ENCODE data around the gene PBX3. TPM values are rescaled to one million over a fixed set of nuclear protein-coding genes. Genes with fewer than 3 reads are reported as not detected.

The PBX3 gene
- total and polyA plus RNA-seq, 12 donors: 14.5 to 79.6 (median 56.3) TPM

DNA sequence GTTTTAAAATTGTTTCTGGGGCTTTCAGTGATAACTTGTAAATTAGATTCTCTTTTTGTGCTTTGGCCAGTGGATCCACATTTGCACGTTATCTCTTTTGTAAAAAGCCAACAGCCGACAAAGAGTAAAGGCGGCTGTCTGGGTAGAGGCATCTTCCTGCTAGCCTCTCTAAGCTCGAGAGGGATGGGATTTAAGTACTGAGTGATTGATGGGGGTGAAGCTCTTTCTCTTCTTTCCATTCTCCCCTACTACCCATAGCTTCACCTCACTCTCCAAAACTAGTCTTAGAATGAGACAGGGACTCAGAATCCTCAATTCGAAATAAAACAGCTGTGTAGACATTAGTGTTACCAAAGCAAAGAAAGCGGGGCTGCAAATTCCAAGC, 3.4 kb downstream of the PBX3 start:
- ATAC-seq: no peak
- intact Hi-C loops (cut with DNase I): loop anchor here in 5 of 10 donors (2.0 to 10.0 kb wide), 5 partner anchors 64 to 134 kb away; no protein-coding TSS in a partner anchor
- H3K4me1 ChIP-seq: peaks cover 8 to 64% (median 49%) of the 10 kb centered on the region in 9 donors
- DNase-seq: no peak
- no peaks in the 10 kb centered on the region for H3K27me3 ChIP-seq
- H3K9me3 ChIP-seq: no peaks in the 10 kb centered on the region
- peak overlapping the region in 7 of 10 donors; percentile 29 to 94 (median 90) for H3K4me3 ChIP-seq
- peaks cover 0 to 7% (median 0%) of the 10 kb centered on the region in 9 donors for H3K36me3 ChIP-seq
- 57 to 62% methylated on average over 6 of the region's 6 CpGs for WGBS, 2 donors
- peak overlapping the region in 9 of 10 donors; percentile 6 to 91 (median 40) for H3K27ac ChIP-seq
- TF ChIP-seq, protein P1, sequence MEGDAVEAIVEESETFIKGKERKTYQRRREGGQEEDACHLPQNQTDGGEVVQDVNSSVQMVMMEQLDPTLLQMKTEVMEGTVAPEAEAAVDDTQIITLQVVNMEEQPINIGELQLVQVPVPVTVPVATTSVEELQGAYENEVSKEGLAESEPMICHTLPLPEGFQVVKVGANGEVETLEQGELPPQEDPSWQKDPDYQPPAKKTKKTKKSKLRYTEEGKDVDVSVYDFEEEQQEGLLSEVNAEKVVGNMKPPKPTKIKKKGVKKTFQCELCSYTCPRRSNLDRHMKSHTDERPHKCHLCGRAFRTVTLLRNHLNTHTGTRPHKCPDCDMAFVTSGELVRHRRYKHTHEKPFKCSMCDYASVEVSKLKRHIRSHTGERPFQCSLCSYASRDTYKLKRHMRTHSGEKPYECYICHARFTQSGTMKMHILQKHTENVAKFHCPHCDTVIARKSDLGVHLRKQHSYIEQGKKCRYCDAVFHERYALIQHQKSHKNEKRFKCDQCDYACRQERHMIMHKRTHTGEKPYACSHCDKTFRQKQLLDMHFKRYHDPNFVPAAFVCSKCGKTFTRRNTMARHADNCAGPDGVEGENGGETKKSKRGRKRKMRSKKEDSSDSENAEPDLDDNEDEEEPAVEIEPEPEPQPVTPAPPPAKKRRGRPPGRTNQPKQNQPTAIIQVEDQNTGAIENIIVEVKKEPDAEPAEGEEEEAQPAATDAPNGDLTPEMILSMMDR (IDR thresholded peaks at IDR 0.05): no peak

DNA sequence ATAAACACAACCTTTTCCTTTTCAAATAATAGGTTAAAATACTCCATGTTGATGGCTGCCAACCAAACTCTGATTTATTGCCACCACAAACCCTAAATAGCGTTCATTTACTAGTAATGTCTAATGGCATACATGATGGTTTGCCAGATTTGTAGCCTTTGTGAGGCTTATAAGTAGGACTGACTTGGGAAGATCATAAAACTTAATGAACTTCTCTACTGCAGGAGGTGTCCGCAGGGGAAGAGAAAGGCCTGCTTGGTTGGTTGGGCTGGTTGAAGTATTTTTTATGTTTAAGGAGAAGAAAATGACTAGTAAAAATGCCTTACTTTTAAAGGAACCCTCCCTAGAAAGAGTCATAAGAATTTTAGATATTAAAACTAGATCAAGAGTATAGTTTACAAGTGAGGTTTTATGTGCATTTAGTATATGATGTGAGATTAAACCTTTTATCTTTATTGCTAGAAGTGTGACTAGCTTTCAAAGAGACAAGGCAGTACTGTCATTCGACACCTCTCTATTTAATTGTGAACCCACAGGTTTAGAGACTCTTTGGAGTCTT, 5.0 kb downstream of the PBX3 start:
- ATAC-seq (no peak), DNase-seq (no peak)
- WGBS, 2 donors: 76 to 85% methylated on average over 3 of the region's 3 CpGs
- Histone ChIP-seq H3K27ac (peak overlapping the region in 2 of 10 donors; percentile 11 to 36), H3K27me3 (no peaks in the 10 kb centered on the region), H3K36me3 (peaks cover 0 to 7% (median 0%) of the 10 kb centered on the region in 9 donors), H3K9me3 (no peaks in the 10 kb centered on the region), H3K4me3 (no peak overlapping the region), H3K4me1 (peaks cover 8 to 71% (median 49%) of the 10 kb centered on the region in 9 donors)
- TF ChIP-seq, protein P1 (IDR thresholded peaks at IDR 0.05): no peak
- intact Hi-C loops (cut with DNase I): loop anchor here in 4 of 10 donors (5.0 to 10.0 kb wide), 4 partner anchors 63 to 133 kb away; no protein-coding TSS in a partner anchor

DNA sequence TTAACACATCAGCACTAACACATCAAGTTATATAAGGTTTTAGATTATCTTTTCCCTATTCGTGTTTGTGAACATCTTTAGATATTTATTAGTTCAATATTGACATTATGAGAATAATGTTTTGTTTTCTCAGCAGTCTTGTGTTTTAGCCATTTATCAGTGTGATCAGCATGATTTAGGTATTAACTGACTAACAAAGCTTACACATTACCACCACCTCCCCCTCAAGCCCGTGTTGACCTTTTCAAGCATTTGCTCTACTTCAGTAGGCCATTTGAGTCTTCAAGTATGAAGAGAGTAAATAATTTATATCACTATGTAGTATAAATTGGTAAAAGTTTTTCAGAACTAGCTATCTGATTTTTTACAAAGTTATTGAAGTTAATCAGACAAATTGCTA, 6.9 kb downstream of the PBX3 start:
- no peak for DNase-seq
- no peak for ATAC-seq
- 40 to 48% methylated on average over 2 of the region's 2 CpGs for WGBS, 2 donors
- Histone ChIP-seq H3K27ac (no peak overlapping the region), H3K4me3 (no peak overlapping the region), H3K36me3 (peaks cover 0 to 7% (median 0%) of the 10 kb centered on the region in 9 donors), H3K9me3 (no peaks in the 10 kb centered on the region), H3K4me1 (peaks cover 8 to 88% (median 63%) of the 10 kb centered on the region in 9 donors), H3K27me3 (no peaks in the 10 kb centered on the region)
- TF ChIP-seq, protein P1 (IDR thresholded peaks at IDR 0.05): no peak
- intact Hi-C loops (cut with DNase I): loop anchor here in 4 of 10 donors (5.0 to 10.0 kb wide), 4 partner anchors 61 to 131 kb away; no protein-coding TSS in a partner anchor

DNA sequence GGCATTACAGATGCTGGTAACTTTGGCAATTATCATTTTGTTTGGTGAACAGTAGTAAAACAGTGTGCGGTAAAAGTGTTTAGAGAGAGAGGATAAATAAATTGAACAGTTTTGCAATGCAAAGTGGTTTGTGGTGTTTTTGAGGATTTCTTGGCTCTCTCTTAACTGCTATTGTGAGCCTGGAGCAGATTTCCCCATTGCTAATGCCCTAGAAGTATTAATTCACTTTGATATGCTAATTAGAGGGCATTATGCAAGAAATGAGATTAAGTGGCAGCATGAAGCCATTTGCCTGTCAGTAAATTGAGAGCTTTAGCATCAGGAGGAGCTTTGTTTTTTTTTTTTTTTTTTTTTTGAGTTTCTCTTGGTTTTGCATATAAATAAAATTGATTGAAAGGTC, 8.2 kb downstream of the PBX3 start:
- DNase-seq (no peak), ATAC-seq (no peak)
- TF ChIP-seq, protein P1 (IDR thresholded peaks at IDR 0.05): no peak
- 76 to 78% methylated on average over 1 of the region's 1 CpG for WGBS, 2 donors
- Histone ChIP-seq H3K4me3 (no peak overlapping the region), H3K27me3 (no peaks in the 10 kb centered on the region), H3K4me1 (peaks cover 8 to 88% (median 64%) of the 10 kb centered on the region in 9 donors), H3K27ac (peak overlapping the region in 1 of 10 donors; percentile 17), H3K9me3 (no peaks in the 10 kb centered on the region), H3K36me3 (peaks cover 0 to 7% (median 0%) of the 10 kb centered on the region in 9 donors)
- intact Hi-C loops (cut with DNase I): loop anchor here in 4 of 10 donors (5.0 to 10.0 kb wide), 4 partner anchors 59 to 132 kb away; no protein-coding TSS in a partner anchor

All from heart right ventricle (tissue), 16 donors.